Stimulated activated CD4-positive, alpha-beta T cell treated with anti-CD3 and anti-CD28 coated beads, TNF-alpha, amount 100 ng/mL, for 48 hours (primary cell): Measurements from ENCODE around the gene NKTR.

Experiments used
- DNase-seq, 3 donors: peaks; one replicate each; pipeline ENCODE4 v3.0.0-alpha.2; 2020; ENCODE audit warnings: low read depth in 3 of 3

Gene NKTR

DNA sequence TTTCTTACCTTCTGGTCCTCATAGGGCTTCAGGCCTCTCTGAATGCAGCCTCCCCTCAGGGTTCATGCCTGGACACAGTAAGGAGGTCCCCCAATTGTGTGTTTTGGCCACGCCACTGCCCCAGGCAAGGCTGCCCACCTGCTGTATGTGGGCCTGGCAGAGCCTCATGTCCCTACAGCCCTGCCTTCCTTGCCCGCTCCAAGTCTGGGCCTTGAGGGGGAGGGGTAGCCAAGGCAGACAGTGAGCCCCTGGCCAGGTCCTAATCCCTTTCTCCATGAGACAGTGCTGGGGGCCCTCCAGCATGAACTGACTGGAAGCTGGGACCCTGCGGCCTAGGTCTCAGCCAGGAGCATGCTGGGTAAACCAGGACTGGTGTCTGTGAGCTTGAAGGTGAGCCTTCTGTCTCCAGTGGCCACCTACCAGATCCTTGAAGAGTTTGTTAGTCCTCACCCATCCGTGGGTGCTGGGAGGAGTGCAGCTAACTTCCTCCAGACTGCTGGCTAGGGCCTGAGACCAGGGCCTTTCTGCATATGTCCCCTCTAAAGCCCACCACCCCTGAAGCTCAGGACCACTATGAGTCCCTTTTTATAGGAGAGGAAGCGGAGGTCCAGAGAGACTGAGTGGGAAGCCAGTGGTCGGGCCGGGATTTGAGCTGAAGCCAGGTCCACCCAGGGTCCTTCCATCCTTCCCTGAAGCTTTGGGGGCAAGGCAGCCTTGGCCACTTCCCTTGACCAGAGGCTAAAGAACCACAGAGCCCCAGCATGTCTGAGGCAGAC is 61.7 kb downstream of the NKTR start:
- no peak for DNase-seq

DNA sequence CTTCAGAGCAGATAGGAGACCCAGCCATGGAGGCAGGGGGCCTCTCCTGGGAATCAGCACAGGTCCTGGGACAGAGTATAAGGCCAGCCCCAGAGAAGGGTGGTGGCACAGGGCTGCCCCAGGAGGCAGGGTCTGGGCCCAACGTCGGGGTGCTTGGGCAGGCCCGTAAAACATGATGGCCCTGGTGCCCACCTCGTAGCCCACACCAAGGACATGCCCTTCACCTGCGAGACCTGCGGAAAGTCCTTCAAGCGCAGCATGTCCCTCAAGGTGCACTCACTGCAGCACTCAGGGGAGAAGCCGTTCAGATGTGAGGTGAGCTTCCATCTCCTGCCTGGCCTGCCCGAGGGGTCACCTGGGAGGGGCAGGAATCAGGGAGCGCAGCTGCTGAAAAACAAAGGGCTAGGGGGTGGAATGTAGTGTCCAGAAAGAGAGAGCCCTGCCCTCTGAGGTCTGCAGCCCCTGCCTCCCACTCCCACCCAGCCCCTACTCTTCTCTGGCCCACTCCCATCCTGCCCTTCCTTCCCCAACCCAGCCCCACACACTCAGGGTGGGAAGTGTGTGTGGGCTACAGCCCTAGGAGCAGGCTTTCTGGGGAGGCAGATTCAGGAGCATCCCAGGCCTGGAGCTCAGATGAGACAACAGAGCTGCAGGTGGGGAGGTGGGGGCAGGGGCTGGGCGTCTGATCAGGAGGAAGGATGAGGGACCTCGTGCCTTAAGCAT is 62.5 kb downstream of the NKTR start:
- DNase-seq, result no peak

DNA sequence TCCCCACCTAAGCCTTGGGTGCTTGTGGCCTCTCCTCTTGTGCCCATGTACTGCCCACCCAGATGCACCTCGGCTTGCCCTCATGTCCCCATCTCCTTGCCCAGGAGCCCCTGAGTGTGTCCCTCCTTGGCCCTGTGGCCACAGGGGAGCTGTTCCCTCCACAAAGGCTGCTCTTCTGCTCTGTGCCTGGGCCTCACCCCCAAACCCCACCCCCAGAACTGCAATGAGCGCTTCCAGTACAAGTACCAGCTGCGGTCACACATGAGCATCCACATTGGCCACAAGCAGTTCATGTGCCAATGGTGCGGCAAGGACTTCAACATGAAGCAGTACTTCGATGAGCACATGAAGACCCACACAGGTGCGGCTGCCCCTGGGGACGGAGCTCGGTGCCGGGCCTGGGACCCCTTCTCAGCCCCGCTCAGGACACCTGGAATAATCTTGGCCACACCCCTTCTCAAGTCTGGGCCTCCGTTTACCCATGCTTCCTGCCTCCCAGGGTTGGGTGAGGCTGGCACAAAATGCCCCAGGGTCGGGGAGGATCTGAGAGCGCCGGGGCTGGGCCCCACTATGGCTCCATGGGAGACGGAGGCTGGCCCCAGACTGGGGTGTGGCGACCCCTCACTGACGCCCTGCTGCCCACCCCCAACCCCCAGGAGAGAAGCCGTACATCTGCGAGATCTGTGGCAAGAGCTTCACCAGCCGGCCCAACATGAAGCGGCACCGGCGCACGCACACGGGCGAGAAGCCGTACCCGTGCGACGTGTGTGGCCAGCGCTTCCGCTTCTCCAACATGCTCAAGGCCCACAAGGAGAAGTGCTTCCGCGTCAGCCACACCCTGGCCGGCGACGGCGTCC is 63.3 kb downstream of the NKTR start:
- no peak for DNase-seq

DNA sequence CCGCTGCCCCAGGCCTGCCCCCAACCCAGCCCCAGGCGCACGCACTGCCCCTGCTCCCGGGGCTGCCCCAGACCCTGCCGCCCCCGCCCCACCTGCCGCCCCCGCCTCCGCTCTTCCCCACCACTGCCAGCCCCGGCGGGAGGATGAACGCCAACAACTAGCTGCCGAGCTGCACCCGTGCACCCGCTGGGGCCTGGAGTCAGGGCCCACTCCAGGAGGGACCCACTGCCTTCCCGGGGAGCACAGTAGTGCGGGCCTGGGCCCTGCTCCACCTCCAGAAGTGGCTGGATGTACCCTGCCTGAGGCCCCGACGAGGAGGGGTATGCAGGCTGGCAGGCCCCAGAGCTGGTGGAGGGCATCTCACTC is 63.9 kb downstream of the NKTR start:
- no peak for DNase-seq

DNA sequence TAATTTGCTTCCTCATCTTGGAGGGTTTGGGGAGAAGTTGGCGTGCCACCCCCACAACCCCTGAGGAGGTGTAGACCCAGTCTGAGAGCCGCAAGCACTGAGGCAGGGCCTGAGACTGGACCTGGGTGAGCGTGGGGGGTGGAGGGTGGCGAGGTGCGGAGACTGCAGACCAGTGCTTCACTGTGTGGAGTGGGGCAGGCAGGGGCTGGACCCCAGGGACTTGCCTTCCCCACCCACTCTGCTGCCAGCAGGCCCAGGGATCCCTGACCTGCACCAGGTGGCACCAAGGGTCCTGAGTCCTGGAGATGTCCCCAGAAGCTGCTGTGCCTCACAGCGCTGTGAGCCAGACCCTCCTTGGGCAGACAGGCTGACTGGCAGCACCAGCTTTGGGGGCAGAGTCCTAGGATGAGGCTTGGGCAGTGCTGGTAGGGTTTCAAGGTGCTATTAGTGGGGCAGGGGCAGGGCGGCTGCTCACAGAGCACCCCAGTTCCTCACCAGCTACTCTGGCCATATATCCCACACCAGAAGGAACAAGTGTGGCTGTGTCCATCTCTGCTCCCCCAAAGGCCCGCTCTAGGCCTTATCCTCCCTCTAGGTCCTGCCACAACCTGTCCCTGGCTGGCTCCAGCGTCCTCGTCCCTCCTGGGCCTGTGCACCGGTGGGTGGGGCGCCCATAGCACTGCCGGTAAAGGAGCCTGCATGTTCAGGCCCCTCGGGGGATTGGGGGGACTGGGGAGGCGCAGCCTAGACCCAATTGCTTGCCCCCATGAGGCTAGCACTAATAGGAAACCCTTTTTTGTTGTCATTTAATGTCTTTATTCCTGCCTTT is 64.8 kb downstream of the NKTR start:
- DNase-seq, result no peak

DNA sequence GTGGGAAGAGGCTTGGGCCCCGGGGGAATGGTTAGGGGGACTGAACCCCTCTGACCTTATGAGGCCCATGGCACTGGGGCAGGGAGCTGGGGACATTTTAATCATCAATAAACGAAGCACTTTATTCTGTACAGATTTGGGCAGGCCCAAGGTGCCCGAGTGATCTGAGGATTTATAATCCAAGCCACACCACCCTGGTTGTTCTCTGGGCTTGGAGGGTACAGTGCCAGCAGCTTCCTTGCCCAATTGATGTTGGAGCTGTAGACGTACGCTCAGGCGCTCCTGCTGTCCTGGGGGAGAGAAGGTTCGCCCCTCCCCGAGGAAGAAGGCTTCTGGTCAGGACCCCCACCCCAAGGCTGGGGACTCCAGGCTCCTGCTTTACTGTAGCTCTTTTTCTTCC is 65.5 kb downstream of the NKTR start:
- no peak for DNase-seq

DNA sequence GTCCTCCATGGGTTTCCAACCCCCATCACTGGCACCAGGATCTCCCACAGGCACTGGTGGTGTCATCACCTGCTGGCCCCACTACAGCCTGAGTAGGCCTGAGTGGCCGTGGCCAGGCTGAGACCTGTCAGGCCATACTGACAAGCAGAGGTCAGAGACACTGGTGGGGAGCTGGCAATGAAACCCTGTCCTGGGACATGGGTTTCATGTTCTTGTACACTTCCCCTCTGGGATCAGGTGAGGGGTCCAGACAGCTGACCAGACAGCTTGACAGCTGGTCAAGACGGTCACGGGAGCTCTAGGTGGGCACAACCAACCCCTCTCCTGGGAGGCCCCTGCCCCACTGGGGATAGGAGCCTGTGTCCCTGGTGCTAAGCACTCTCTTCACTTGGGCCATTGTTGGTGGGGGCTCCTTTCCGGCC is 66.1 kb downstream of the NKTR start:
- DNase-seq, result no peak

DNA sequence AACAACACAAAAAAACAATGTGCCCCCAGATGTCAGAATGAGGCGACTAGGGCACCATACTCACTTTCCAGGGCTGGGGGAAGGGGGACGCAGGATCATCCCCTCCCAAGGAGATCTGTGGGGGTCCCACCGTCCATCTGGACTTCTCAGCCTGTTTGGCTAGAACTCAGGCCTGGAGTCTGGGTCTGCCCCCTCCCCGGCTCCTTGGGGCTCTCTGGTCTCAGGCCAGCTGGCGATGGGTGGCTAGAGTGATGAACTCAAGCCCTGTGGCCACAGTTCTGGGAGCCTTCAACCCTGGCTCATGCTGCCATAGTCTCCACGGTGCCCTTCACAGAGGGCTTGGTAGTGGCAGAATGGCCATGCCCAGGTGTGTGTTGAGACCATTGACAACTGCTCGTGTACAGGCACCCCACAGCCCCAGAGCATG is 66.6 kb downstream of the NKTR start:
- DNase-seq, result no peak

DNA sequence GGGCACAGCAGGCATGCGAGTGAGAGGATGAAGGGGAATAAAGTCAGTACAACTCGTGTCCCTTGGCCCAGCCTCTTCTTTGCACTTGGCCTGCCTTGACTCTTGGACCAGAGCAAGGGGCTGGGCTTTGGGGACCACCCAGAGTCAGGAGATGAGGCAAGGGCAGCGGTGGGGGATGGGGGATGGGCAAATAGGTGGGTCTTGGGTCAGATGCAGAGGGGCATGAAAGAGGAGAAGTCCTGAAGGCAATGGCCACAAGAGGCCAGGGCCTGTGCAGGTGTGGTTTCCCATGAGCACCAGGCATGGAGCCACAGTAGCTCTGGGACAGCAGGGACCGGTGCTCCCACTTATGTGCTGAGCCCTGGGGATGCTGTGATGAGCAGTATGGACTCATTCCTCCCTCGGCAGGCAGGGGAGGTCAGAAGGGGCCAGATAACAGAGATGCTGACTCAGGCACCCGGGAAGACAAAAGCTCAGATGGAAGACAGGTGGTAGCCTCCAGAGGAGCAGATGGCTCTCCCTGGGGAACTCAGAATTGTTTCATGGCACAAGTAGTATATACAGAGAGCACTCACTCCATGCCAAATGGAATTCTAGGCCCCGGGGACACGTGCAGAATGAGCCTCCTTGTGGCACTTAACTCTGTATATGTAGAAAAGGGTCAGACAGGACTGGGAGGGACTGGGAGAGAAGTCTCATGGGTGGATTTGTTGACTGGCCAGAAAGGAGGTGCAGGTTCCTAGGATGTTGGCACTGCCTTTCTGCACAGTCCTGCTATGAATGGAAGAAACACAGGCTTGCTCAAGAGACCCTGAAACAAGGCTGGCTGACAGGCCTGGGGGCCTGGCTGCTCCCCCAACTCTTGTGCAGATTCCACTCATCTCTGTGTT is 67.3 kb downstream of the NKTR start:
- DNase-seq, result no peak

DNA sequence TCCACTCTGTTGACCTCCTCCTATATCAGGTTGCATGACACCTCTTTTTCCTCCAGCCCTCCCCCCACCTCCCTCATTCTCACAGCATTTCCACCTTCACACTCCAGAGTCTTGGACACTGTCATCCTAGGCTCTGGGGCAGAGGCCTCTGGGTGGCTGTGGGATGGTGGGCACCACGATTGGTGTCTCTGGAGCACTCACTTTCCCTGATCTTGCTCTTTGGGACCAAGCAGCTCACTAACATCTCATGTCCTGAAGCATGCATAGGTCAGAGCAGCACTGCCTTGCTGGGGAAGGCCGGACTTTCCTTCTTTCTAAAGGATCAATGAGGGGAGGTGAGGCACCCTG is 67.9 kb downstream of the NKTR start:
- no peak for DNase-seq

DNA sequence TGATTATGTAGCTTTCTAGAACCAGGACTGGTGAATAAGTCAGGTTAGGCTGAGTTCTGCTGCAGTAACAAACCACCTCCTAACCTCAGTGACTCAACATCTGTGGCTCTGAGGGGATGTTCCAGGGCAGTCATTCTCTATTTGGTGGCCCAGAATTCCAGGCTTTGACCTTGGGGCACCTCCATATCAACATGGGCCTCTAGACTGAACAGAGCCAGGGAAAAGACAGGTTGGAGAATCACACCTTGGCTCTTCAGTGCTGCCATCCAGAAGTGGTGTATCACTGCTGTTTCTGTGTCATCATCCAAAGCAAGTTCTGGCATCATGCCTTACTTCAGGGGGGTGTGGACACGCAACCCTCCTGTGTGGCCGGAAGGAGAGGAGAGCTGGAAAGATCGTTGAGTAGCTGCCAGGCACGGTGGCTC is 68.3 kb downstream of the NKTR start:
- DNase-seq, result no peak

DNA sequence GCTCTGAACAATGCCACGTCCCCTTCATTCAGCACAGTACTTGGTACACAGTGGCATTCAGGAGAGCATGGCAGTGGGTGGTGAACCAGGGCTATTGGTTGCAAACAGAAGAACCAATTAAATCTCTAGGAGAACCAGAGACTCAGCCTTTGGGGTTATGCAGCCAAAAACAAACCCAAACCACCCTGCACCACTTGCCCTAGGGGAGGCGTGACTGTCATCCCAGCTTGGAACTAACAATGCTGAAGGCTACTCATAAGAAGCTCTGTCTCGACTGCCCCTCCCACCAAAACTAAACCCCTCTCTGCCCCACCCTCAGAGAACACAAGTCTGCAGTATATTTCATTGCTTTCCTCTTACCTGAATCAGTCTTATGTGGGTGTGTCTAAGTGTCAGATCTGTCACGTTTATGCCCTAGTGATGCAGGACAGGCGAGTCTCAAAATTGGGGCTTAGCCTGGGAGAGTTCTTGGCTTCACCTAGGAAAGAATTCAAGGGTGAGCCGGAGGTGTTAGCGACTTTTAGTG is 69.6 kb downstream of the NKTR start:
- no peak for DNase-seq

DNA sequence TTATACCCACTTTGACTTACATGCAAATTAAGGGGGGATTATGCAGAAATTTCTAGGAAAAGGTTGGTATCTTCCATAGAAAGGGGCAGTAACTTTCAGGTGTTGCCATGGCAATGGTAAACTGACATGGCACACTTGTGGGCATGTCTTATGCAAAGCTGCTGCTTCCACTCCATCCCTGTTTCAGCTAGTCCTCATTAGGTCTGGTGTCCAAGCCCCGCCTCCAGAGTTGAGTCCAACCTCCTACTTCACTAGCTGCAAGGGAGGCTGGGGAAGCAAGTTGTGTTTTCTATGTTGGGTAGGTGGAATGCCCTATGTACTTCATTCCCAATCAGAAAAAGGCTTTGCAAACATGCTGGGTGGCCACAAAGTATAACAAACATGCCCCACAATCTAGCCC is 70.2 kb downstream of the NKTR start:
- DNase-seq, result no peak

DNA sequence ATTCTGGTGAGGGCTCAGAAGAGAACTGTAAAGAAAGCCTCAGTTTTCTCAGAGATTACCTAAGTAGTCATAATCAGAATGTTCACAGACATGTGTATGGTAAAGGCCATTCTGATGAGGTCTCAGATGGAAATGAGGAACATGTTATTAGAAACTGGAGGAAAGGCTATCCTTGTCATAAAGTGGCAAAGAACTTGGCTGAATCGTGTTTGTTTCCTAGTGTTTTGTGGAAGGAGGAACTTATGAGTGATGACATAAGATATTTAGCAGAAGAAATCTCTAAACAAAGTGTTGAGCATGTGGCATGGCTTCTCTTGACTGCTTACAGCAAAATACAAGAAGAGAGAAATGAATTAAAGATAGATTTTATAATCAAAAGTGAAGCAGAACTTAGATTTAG is 72.0 kb downstream of the NKTR start:
- DNase-seq, result no peak

DNA sequence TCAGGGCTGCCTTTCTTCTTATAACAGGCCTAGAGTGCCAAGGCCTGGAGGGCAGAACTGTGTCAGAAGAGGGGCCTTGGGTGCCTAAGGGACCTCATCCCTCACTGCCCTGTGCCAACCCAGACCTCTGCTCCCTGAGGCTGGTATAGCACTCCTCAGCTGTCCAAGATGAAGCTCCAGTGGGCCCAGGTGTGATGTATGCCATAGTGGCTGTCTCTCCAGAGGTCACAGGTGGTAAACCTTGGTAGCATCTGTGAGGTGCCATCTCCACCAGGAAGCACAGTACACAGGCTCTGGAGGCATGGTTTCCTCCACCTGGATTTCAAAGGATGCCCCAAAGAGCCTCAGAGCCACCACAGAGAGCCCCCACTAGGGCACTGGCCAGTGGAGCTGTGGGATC is 72.6 kb downstream of the NKTR start:
- DNase-seq, result no peak

DNA sequence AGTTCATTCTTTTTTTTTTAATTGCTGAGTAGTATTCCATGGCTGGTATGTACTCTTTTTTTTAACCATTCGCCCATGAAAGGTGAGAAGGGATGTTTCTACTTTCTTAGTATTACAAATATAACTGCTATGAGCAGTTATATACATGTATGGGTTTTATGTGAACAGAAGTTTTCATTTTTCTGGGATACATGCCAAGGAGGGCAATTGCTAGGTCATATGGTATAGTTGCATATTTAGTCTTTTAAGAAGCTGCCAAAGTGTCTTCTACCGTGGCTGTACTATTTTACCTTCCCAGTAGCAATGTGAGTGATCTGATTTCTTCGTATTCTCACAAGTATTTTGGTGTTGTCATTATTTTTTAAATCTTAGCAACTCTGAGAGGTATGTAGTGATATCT is 73.7 kb downstream of the NKTR start:
- DNase-seq, result no peak

DNA sequence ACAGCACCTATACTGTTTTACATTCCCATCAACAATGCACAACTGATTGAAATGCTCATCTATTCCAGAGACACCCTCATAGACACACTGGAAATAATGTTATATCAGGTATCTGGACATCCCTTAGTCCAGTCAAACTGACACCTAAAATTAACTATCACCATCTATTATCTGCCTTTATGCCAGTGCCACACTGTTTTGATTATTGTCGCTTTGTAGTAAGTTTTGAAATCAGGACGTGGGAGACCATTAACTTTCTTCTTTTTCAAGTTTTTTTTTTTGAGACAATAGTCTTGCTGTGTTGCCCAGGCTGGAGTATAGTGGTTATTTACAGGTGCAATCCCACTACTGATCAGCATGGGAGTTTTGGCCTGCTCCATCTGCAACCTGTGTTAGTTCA is 75.4 kb downstream of the NKTR start:
- DNase-seq, result no peak

DNA sequence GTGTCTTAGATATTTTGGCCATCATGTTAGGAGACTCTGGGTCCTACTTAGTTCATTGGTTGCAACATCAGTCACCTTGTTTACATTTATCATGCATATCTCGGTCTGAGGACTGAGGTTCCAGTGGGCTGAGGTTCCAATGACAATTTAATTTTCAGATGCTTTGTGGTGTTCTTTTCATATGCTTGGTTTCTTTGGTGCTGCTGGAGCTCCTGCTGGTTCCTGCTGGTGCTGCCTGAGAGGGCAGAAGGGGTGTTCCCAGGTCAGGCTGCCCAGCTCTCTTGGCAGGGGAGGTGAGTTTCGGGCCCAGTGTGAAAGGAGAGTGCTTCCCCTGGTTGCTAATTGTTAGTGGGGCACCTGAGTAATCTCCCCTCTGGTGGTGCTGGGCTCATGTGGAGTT is 78.0 kb downstream of the NKTR start:
- no peak for DNase-seq

DNA sequence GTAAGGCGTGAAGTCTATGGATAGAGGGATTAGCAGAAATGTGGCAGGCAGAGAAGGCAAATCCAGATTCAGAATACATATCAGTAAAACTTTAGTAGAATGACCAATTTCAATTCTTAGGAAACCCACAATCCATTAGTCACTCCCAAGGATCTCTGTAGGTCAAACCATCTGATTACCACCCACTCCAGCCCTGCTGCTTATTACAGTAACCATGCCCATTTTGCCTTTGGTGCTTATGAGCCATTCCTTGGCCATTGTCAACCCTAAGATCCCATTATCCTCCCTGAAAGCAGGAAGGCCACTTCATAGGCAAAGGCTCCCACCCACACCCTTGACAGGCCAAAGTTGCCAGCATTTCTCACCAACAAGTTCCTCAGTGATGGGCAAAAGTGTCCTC is 79.8 kb downstream of the NKTR start:
- no peak for DNase-seq

DNA sequence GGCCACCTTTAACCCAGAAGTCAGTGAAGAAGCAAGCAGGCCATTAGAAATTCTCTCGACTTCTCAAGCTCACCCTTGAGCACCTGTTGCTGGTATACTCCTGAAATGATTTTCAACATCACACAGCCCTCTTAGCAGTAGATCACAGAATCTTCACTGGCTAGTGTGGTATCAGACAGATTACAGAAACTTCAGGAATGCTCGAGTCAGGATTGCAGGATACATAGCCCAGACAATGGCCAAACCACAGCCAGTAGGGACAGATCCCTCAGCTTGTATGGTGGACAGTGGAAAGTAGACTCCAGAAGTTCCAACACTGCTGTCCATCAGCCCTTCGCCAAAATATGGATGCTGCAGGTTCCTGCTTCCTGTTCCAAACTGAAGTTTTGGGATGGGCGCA is 80.3 kb downstream of the NKTR start:
- DNase-seq, result no peak
